Stimulated activated CD4-positive, alpha-beta T cell treated with anti-CD3 and anti-CD28 coated beads, Interleukin-4, amount 100 ng/mL, for 48 hours (primary cell): Measurements from ENCODE around the gene NADK2.
"Not testable (repeated sequence)": the region's sequence is repeated elsewhere in the genome, so short reads cannot be mapped to it uniquely, and the experiment has no call there.

Experiments used
- DNase-seq, 2 donors: peaks; one replicate each; pipeline ENCODE4 v3.0.0-alpha.2; 2020; ENCODE audit warnings: low read depth in 2 of 2

The NADK2 gene, protein sequence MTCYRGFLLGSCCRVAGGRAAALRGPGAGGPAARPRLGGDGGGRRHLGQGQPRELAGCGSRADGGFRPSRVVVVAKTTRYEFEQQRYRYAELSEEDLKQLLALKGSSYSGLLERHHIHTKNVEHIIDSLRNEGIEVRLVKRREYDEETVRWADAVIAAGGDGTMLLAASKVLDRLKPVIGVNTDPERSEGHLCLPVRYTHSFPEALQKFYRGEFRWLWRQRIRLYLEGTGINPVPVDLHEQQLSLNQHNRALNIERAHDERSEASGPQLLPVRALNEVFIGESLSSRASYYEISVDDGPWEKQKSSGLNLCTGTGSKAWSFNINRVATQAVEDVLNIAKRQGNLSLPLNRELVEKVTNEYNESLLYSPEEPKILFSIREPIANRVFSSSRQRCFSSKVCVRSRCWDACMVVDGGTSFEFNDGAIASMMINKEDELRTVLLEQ

DNA sequence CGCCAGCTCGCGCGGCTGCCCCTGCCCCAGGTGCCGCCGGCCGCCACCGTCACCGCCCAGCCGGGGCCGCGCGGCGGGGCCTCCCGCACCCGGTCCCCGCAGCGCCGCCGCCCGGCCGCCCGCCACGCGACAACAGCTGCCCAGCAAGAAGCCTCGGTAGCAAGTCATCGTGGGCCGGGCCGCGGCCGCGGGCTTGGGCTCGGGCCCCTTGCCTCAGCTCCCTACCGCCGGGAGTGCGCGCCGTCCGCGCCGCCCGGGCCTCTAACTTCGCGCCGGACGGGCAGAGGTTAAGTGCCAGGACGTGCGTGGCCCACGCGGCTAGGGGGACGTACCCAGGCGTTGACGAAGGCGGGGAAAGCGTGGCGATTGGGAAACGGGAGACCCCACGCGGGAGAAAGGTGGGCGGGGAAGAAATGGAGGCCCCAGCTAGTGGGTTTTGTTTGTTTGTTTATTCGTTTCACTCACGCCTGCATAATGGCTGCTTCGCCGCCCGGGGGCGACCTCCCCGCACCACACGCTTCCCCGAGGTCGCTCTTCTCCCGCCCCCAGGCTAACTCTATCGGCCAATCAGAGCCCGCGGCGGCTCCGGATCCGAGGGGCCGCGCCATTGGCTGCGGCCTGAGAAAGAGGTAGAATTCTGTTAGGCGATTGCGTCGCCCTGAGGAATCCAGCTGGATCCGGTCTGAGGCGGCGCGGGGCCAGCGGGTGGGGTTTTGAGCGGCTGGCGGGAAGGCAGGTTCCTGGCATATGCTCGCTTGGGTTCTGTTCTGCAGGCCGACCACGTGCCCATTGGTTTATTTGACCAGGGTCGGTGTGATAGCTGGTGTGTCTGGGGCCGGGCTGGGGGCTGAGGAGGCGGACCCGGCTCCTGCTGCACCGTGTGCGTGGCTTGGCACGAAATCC lies at the start of gene NADK2:
TSS of gene NADK2 (minus strand) at position 295 of the 903 bp plus-strand sequence. CDS start at position 168, 127 bp downstream.
- peak; percentile 79 to 86 for DNase-seq

DNA sequence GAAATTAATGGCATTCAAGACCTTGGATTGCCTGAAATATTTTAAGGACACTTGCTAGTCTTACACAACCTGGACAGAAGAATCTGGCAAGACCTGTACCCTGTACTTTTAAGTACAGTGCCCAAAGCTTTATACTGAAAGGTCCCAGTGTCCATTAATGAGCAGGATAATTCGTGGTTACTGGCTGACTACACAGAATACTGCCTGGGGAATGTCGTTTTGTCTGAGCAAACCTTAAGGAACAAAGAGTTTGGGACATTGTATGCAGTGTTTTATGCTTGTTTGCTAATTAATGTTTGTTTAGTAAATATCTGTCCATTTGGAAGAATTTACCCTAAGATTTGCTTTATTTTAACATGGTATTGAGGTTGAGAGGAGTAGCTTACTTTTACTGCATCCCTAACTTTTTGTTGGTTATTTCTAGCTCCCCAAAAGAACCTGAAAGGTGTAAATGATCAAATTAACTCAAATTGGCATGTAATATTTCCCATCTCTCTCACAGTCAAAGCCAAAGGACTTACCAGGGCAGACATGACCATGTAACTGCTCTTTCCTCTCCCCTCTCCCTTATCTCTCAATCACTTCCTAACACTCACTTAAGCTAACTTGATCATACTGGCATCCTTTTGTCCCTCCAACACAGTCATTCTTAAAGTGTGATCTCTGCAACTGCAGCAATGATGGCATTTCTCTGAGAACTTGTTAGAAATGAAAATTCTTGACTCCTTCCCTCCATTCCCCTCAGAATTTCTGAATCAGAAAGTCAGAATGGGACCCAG lies 44.3 kb upstream of the NADK2 start:
- DNase-seq, result no peak

DNA sequence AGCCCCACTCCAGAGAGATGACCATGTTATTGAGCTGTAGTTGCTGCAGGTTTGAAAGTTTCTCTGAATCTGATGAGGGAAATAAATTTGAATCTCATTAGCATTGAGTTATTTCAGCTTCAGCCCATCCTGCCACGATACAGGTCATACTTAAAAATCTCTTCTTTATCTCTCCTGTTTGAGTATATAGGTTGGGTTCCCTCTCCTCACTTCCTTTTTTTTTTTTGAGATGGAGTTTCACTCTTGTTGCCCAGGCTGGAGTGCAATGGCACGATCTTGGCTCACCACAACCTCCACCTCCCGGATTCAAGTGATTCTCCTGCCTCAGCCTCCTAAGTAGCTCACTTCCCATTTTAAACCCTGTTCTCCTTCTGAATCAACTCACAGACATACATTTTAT lies 42.0 kb upstream of the NADK2 start:
- DNase-seq, result not testable (repeated sequence)

DNA sequence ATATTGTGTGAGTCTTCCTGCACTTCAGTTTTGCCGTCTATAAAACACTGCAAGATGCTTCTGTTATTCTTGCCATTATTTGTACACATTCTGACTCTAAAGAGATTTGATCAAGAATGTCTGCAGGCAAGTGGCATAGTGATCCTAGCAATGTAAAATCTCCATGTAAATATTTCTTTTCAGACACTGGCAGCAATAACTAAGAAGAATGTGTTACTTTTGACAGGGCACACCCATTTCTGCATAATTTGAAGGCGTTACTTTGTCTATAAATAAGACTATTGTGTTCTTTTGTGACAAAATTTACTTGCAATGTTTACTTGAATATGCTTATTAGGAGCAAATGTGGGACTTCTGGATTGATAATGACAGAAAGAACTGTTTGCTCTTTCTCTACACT lies 39.9 kb upstream of the NADK2 start:
- no peak for DNase-seq

DNA sequence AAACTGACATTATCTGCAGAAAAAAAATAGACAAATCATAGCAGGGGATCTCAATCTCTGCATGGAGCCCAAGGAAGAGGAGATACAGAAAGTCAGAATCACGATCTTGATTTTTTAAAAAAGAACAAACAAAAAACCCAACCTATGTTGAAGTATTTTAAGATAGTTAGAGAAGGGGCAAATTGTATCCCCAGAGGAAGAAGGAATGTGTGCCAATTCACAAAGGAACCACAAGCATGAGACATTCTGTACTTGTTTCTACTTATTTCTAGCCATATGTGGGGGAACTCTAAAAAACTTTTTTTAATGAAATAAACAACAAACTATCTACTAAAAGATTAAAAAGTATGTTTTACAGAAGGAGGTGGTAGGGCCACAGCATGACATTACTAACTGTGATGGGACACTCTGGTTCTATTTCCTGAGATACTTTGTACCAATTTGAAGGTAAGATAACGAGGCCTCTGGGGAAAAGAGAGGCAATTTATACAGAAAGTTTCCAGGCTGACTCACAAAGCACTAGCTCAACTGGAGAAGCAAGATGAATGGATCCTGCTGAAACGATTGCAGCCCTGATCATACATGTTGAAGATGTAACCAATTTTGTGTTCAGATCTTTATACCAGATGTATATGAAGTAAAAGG lies 37.5 kb upstream of the NADK2 start:
- DNase-seq, result no peak

DNA sequence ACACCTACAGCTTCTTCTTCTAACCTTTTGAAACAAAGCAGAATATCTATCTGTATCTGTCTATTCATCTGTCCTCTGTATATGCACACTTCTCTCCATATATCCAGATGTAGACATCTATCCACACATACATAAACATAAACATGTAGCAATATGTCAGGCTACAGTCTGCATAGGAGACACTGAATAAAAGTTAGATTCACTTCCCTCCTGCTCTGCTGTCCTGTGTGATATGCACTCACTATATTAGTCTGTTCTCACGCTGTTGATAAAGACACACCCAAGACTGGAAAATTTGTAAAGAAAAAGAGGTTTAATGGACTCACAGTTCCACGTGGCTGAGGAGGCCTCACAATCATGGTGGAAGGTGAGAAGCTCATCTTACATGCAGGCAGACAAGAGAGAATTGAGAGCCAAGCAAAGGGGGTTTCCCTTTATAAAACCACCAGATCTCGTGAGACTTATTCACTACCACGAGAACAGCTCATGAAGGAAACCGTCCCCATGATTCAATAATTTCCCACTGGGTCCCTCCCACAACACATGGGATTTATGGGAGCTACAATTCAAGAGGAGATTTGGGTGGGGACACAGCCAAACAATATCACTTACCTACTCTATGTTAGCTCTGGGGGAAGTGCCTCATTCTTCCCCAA lies 35.9 kb upstream of the NADK2 start:
- no peak for DNase-seq

DNA sequence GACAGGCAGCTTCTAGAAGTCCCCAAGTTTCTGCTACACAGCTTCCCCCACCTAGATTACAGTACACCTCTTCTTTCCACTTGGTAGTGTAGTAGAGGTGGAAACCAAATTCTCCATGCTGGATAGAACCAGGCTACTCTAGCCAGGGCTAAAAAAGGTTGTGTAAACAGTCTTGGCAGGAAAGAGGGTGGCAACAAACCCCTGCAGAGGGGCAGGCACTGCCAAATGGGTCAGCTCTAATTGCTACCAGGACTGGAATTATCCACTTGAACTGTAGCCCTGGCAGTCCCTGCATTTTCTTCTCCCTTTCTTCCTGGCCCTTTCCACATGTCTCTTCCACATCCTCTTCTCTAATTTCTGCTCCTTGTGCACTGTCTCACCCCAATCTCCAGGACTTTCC lies 35.1 kb upstream of the NADK2 start:
- no peak for DNase-seq

DNA sequence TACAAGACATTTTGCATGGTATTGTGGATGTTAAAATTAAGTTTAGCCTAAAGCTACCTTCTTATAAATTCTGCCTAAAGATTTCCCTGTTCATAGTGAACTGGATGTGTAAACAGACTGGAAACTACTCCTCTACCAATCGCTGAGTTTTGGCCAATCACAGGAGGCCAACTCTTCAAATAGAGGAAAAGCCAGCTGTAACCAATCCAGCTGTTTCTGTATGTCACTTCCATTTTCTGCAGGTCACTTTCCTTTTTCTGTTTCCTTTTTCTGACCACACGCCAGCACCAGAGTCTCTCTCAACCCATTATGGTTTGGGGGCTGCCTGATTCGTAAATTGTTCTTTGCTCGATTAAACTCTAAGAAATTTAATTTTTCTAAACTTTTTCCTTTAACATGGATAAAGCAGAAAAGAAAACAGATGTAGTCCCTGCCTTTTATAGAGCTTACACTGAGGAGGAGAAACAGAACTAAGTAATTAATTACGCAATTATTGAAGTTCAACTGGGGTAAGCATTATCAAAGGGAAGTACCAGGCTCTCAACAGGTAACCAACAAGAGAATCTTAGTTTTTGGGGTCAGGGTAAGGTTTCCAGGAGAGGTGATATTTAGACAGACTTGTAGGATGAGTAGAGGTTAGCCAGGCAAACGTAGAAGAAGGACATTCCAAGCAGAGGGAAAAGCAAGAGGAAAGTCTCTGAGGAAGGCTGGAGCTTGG lies 32.2 kb upstream of the NADK2 start:
- DNase-seq, result no peak

DNA sequence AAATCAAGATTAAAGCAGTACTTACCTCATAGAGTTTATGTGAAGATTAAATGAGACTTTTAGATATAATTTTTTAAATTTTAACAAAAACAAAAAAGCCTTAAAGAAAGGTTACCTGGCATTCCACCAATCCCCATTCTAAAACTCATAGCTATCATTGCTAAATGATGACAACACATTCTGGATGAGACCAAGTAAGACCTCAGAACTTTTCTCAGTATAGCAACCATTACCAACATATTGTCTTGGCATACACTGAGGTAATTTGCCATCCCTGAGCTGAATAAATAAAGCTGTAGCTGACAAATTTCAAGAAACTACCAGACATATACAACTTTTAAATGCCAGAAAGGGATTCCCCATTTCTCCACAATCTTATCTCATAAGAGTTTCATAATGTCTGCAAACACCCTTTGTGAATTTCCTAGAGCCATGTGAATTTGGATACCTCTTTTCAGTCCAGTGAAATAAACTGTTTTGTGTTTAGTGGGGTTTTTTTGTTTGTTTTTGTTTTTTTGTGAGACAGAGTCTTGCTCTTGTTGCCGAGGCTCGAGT lies 30.5 kb upstream of the NADK2 start:
- DNase-seq, result no peak

DNA sequence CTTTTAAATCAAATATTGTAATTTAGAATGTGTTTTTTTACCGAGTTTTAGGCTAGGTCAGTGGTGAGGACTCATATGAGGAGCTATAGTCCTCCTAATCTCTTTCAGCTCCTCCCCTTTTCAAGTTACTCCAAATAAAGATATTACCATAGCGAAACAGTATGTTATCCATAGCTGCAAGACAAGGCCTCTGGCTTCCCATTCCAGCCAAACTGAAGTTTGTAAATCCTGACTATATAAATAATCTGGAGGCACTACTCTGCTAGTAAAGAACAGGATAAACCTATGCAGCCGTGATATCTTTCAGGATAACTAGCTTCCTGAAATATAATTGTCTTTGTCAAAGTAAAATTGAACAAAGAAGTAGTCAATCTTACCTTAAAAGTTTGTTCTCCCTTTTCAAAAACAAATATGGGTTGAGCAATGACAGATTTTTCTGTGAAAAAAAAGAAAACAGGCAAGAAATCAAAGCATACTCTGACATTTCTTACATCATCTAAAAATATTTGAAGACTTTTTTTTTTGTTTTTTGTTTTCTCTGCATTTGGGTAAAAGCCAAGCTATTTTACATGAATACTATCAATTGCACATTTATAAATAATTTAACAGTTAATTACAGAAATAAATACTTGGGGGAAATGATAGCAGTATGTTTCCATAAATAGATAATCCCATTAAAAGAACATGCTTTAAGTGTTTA lies 29.3 kb upstream of the NADK2 start:
- no peak for DNase-seq

DNA sequence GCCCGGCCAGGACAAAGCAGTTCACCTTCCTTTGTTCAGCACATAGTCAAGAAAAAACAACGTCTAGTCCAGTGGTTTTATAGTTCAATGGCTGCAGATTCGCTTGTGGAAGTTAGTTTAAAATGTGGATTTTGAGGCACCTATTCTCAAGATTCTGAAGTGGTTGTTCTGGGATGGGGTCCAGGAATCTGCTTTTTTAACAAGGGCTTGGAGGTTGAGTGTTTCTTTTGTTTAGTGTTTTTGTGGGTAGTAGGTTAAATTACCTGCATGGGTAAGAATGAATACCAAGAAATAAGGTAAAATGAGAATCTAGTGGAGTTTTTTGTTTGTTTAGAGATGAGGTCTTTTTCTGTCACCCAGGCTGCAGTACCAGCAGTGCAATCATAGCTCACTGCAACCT lies 28.4 kb upstream of the NADK2 start:
- no peak for DNase-seq

DNA sequence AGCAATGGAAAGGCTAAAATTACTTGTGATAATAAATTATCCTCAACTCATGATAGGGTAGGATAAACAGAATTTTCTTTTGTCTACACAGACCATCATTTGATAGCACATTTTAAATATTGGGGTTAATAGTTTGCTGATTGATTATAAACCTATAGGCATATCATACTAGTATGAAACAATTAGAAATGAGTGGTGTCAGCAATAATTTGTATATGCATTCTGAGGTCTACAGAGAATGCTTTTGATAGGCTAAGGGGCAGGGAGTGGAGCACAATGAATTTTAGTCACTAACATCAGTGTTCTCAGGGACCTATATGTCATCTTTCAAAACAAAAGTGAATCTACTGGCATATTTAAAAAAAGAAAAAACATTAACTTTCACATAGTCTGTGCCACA lies 27.8 kb upstream of the NADK2 start:
- DNase-seq, result no peak

DNA sequence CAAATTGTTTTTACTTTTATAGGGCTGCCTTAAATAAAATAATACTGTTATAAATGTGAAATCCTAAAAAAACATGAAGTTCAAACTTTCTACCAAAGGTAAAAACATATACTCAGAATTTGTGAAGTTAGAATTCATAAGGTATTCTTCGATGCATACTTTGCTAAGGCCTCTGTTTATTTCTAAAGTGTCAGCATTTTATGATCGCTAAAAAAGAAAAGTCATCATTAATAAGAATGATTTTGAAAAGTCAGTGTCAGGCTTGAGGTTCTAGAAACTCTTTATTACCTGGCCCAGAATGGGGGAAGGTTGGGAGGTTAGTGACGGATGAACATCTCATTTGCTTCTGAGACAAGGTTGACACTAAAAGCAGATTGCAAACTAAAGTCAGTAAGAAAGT lies 26.2 kb upstream of the NADK2 start:
- no peak for DNase-seq

DNA sequence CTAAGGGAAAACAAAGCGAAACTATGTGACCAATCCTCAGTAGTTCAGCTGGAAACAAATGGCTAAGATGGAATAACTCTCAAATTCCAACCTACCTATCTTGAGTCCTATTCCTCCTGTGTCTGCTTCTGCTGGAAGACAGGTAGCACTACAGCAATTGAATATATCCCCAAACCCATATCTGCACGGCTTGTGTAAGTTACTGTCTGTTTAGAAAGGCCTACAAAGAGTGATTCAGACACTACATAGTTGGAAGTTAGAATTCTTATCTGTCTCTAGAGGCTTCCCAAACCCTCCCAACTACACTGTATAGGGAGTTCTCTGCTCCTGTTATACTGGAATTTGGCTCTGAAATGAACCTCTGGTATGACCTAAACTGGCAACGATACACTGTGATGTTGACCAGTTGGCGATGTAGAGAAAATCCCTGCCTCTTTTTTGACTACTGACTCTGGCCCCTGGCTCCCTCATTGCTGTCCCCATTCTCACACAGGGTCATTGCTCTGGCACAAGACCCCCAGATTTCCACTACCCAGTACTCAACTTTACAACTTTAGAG lies 22.6 kb upstream of the NADK2 start:
- no peak for DNase-seq

DNA sequence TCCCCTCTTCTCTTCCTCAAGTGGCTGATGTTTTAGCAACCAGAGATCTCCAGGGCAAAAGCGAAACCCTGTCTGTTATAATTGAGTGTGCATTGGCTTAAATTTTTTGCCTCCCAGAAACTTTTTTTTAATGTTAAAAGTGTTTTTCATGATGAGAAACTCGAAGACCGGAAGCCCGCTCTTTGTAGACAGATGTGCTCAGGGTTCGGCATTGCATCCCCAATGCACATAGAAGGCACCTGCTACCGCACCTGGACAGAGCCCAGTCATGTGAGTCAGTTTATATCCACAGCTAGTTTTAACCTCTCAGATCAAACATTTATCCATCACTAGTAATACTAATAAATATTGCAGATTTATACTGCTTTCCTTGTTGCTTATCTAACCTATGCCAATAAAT lies 19.5 kb upstream of the NADK2 start:
- no peak for DNase-seq

DNA sequence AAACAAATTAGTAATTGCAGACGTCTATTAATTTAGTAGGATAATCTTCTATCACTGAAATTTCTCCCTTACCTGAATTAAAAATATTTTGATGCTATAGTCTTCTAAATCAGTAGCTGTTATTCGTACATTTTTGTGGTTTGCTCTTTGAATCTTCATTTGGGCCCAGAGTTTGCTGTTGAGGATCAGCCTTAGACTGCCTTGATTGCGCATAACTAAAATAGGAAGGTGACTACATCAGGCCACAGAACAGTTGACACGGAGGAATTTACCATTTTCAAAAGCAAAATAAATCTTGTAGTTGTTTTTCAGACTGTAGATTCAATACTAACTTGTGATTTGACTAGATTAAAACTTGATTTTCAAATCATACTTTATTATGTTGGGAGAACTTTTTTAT lies 11.8 kb upstream of the NADK2 start:
- DNase-seq, result no peak

DNA sequence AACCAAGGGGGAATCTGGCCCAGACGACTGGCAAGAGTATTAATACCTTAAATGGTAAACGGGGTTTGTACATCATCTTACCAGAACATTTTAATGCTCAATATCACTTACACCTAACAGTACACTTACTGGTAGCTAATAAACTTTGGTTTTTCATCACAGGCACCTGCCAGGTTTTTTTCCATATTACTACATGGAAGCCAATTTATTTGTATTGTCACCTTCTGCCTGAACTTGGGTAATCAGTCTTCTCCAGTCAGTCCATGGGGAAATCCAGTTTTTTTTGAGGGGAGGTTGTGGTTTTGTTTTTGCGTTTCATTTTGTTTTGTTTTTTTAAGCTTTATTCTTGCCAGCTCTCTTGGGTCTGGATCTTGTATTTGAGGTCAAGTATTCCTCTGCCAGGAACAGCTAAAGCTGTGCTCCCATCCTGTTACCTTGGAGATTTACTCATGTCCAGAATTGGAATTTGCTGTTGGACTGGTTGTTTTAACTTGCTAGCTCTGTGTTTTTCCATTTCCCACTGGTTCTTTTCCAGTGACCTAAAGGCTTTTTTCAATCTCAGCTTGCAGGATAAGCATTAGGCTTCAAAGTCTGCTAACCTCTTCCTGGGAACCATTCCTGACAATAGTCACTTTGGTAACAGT lies 11.1 kb upstream of the NADK2 start:
- no peak for DNase-seq

DNA sequence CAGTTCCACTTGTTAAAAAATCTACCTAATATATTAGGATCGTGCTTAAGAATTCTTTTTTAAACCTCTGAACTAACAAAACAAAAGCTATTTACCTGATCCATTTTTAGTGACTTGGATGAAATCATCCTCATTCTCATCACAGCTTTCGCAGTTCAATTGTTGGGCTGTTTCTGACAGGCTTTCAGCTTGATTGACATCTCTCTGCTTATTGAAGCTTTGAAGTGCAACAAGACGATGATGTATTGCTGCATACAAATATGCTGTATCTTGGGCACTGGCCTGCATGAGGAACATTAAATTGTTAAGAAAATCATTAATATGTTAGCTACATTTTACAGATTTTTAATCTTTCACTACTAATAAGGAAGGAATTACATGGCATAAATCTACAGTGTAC lies 9.5 kb upstream of the NADK2 start:
- DNase-seq, result no peak

DNA sequence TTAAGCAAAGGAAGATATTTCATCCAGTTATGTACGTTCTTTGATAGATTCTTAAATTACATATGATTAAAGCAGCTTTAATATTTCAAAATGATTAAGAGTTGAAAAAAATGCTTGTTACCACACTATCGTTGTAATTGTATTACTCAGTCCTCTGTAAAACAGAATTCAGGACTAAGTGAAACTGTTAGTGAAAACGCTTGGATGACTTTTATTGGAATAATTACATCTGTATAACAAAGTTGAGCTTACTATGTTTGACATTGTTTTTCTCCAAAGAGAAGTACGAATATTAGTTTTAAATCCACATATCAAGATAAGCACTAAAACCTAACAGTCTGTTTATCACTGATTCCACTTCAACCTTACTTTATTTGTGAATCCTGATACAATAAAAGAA lies 8.7 kb upstream of the NADK2 start:
- DNase-seq, result no peak
